DMS153 treated with DMSO at 0.1 percent for 48 hours (cell line): ENCODE measurements around the gene RSAD2.
A peak's percentile ranks its signal among the peaks of the same experiment; 100 is the strongest.

ENCODE experiments used
- DNase-seq: peaks from one replicate; lab custom pipeline; 2025; ENCODE audit not compliant: unreplicated experiment; lab: John Stamatoyannopoulos, UW

RSAD2 gene

GRCh38 chr2:6864231-6864754 is 13.3 kb upstream of the RSAD2 start:
- no peak for DNase-seq

GRCh38 chr2:6864923-6865345 is 12.6 kb upstream of the RSAD2 start:
- no peak for DNase-seq

GRCh38 chr2:6865346-6866274 is 12.0 kb upstream of the RSAD2 start, which contains the start of gene CMPK2:
CMPK2 (minus strand) TSS chr2:6865907; CDS start chr2:6865696, 211 bp downstream.
- DNase-seq, result peak; percentile 50

- DNase-seq, result peak; percentile 26
These were observed 11.3 kb upstream of the RSAD2 start for GRCh38 chr2:6866275-6866671.

- no peak for DNase-seq
These were observed 10.6 kb upstream of the RSAD2 start for GRCh38 chr2:6866982-6867381.

- DNase-seq, result no peak
These were observed 5.2 kb upstream of the RSAD2 start for GRCh38 chr2:6872394-6872793.

- DNase-seq, result no peak
These were observed 3.5 kb upstream of the RSAD2 start for GRCh38 chr2:6874032-6874431.

- no peak for DNase-seq
These were observed 1.3 kb upstream of the RSAD2 start for GRCh38 chr2:6876309-6876708.

GRCh38 chr2:6878549-6878948 is 972 bp downstream of the RSAD2 start:
- DNase-seq, result no peak

GRCh38 chr2:6879011-6879410 is 1.4 kb downstream of the RSAD2 start:
- no peak for DNase-seq

- no peak for DNase-seq
These were observed 2.7 kb downstream of the RSAD2 start for GRCh38 chr2:6880200-6880733.

- DNase-seq, result no peak
These were observed 3.5 kb downstream of the RSAD2 start for GRCh38 chr2:6881046-6881445.

- DNase-seq, result no peak
These were observed 3.9 kb downstream of the RSAD2 start for GRCh38 chr2:6881516-6881915.

GRCh38 chr2:6883448-6884122 is 6.0 kb downstream of the RSAD2 start:
- DNase-seq, result no peak

GRCh38 chr2:6885551-6885950 is 8.0 kb downstream of the RSAD2 start:
- no peak for DNase-seq

GRCh38 chr2:6885968-6886367 is 8.4 kb downstream of the RSAD2 start:
- no peak for DNase-seq

- DNase-seq, result no peak
These were observed 10.2 kb downstream of the RSAD2 start for GRCh38 chr2:6887751-6888192.

- DNase-seq, result no peak
These were observed 11.1 kb downstream of the RSAD2 start for GRCh38 chr2:6888724-6889123.

- no peak for DNase-seq
These were observed 16.4 kb downstream of the RSAD2 start for GRCh38 chr2:6893876-6894482.

- DNase-seq, result peak; percentile 4
These were observed 19.6 kb downstream of the RSAD2 start for GRCh38 chr2:6896930-6897759.
